Esophagus (tissue), 2 donors: ENCODE measurements around the gene CCN6. TPM values are rescaled to one million over a fixed set of nuclear protein-coding genes. Genes with fewer than 3 reads are reported as not detected.

Source experiments
- H3K27ac ChIP-seq, 2 donors: one replicate each; pipeline ENCODE4 v1.5.1; 2013; ENCODE audit warnings: low read depth in 2 of 2, mild to moderate bottlenecking in 2 of 2, inconsistent platforms in 1 of 2, low read length in 1 of 2, moderate library complexity in 1 of 2
- H3K27me3 ChIP-seq, 2 donors: one replicate each; pipeline ENCODE4 v1.6.1; 2013; ENCODE audit warnings: low read length in 2 of 2, control low read depth in 1 of 2, mild to moderate bottlenecking in 1 of 2; ENCODE audit not compliant: insufficient read depth in 2 of 2, control insufficient read depth in 1 of 2
- H3K36me3 ChIP-seq, 2 donors: one replicate each; pipeline ENCODE4 v1.6.1; 2013; ENCODE audit warnings: low read length in 1 of 2; ENCODE audit not compliant: control insufficient read depth in 2 of 2, insufficient read depth in 2 of 2
- H3K4me1 ChIP-seq, 2 donors: one replicate each; pipeline ENCODE4 v1.6.1; 2013; ENCODE audit warnings: low read length in 1 of 2; ENCODE audit not compliant: control insufficient read depth in 2 of 2, insufficient read depth in 2 of 2
- H3K4me3 ChIP-seq, 2 donors: one replicate each; pipeline ENCODE4 v1.5.1; 2013; ENCODE audit warnings: low read length in 2 of 2, mild to moderate bottlenecking in 2 of 2, low read depth in 1 of 2, moderate library complexity in 1 of 2
- H3K9me3 ChIP-seq, 2 donors: one replicate each; pipeline ENCODE4 v1.6.1; 2013; ENCODE audit warnings: mild to moderate bottlenecking in 2 of 2, low read depth in 1 of 2, low read length in 1 of 2, moderate library complexity in 1 of 2; ENCODE audit not compliant: control insufficient read depth in 2 of 2, insufficient read depth in 1 of 2
- WGBS, 2 donors: extraction: QIAGEN DNeasy Blood & Tissue Kit; methylation state at CpG; one replicate each; pipeline ENCODE4 v1.1.7; 2013; 5-methylcytosine and 5-hydroxymethylcytosine counted together
- polyA plus RNA-seq, 2 donors: library from polyadenylated mRNA; stranded (reverse); fragments of 200-250 nt; gene quantifications; one replicate each; pipeline ENCODE4 v1.2.3, GENCODE V29; 2013
- donor health status: healthy with polysubstance abuse.
- donor health status: Bipolar disorder and iron deficiency.

Gene CCN6
- polyA plus RNA-seq, 2 donors, result 0.02 TPM; not detected in 1

- 81 to 87% methylated on average over 3 of the region's 3 CpGs for WGBS, 2 donors
- H3K36me3 ChIP-seq, result no peaks in the 10 kb centered on the region
- no peaks in the 10 kb centered on the region for H3K27me3 ChIP-seq
- H3K27ac ChIP-seq, result no peak overlapping the region
- H3K9me3 ChIP-seq, result peaks cover 0 to 2% of the 10 kb centered on the region in 2 donors
- no peak overlapping the region for H3K4me3 ChIP-seq
- H3K4me1 ChIP-seq, result no peaks in the 10 kb centered on the region
These were observed 9.1 kb downstream of the CCN6 start for GRCh38 chr6:112062966-112063365.

DNA sequence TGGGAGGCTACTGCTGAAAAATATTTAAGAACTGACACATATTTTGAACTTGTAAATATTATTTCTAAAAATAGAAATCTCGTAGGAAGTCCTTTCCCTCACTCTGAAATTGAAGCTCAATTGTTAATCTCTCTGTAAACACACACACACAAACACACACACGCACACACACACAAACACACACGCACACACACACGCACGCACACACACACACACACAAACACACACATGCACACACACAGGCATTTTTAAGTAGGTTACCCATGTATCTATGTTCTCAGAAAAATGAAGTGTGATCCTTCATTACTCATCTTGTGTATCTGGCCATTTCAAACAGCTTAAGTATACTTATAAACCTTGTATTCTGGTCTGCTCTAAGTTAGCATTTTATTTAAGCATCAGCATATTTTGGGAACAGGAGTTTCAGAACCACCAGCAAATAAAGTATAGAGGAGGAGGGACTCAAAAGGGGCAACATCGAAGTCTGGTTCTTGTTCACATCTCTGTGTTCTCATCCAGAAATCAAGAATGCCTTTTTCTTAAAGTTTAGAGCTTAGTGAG, 11.6 kb downstream of the CCN6 start:
- Histone ChIP-seq H3K9me3 (peaks cover 0 to 2% of the 10 kb centered on the region in 2 donors), H3K27me3 (no peaks in the 10 kb centered on the region), H3K27ac (no peak overlapping the region), H3K4me1 (no peaks in the 10 kb centered on the region), H3K4me3 (no peak overlapping the region), H3K36me3 (no peaks in the 10 kb centered on the region)
- 45 to 46% methylated on average over 6 of the region's 6 CpGs for WGBS, 2 donors

- Histone ChIP-seq H3K4me1 (no peaks in the 10 kb centered on the region), H3K27me3 (no peaks in the 10 kb centered on the region), H3K4me3 (no peak overlapping the region), H3K9me3 (no peaks in the 10 kb centered on the region), H3K36me3 (no peaks in the 10 kb centered on the region), H3K27ac (no peak overlapping the region)
- 56 to 60% methylated on average over 3 of the region's 3 CpGs for WGBS, 2 donors
These were observed 12.7 kb downstream of the CCN6 start for GRCh38 chr6:112066606-112067005.

- Histone ChIP-seq H3K9me3 (no peaks in the 10 kb centered on the region), H3K4me1 (no peaks in the 10 kb centered on the region), H3K36me3 (no peaks in the 10 kb centered on the region), H3K4me3 (no peak overlapping the region), H3K27me3 (no peaks in the 10 kb centered on the region), H3K27ac (no peak overlapping the region)
- 93 to 94% methylated on average over 4 of the region's 4 CpGs for whole genome bisulfite sequencing, 2 donors
These were observed 27.7 kb downstream of the CCN6 start for GRCh38 chr6:112081569-112081968.

DNA sequence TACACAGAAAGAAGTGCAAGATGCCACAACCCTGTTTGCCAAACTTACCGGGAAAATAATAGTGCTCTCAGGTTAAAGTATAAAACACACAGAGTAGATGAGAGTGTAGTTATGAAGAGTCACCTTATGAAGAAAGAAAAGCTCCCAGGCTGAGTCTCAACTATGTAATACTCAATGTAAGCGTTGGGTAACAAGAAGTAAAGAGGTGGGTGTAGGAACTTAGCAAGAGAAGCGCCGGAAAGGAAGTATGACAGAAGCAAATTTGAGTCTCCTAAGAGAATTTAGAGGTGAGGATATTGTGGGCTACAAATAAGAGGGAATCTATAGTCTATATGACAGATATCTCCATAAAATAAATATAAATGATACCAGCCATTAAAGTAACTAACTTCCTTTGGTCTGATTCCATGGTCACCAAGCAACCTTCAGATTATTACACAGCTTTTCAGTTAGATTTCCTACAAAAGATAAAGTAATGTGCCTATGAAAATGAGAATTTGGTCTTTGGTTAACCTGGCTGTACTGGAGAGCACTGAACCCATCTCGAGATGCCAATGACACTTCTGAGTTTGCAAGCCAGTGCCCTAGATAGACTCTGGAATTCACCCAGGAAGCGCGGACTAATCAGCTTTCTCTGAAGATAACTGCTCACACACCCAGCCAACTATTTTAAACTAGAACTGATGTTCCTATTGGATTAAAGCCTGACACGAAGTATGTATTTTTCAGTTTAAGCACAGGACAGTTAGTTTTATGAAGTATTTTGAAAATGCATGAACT, 31.6 kb downstream of the CCN6 start:
- no peaks in the 10 kb centered on the region for H3K4me1 ChIP-seq
- 84 to 91% methylated on average over 8 of the region's 8 CpGs for WGBS, 2 donors
- no peaks in the 10 kb centered on the region for H3K9me3 ChIP-seq
- H3K27me3 ChIP-seq, result no peaks in the 10 kb centered on the region
- H3K27ac ChIP-seq, result no peak overlapping the region
- no peaks in the 10 kb centered on the region for H3K36me3 ChIP-seq
- H3K4me3 ChIP-seq, result no peak overlapping the region

- Histone ChIP-seq H3K4me1 (no peaks in the 10 kb centered on the region), H3K27ac (peak overlapping the region; percentile 84 to 86), H3K27me3 (no peaks in the 10 kb centered on the region), H3K4me3 (peak overlapping the region; percentile 90 to 95), H3K9me3 (no peaks in the 10 kb centered on the region), H3K36me3 (no peaks in the 10 kb centered on the region)
- 0 to 1% methylated on average over 8 of the region's 8 CpGs for WGBS, 2 donors
These were observed 32.8 kb downstream of the CCN6 start for GRCh38 chr6:112086744-112087135.

DNA sequence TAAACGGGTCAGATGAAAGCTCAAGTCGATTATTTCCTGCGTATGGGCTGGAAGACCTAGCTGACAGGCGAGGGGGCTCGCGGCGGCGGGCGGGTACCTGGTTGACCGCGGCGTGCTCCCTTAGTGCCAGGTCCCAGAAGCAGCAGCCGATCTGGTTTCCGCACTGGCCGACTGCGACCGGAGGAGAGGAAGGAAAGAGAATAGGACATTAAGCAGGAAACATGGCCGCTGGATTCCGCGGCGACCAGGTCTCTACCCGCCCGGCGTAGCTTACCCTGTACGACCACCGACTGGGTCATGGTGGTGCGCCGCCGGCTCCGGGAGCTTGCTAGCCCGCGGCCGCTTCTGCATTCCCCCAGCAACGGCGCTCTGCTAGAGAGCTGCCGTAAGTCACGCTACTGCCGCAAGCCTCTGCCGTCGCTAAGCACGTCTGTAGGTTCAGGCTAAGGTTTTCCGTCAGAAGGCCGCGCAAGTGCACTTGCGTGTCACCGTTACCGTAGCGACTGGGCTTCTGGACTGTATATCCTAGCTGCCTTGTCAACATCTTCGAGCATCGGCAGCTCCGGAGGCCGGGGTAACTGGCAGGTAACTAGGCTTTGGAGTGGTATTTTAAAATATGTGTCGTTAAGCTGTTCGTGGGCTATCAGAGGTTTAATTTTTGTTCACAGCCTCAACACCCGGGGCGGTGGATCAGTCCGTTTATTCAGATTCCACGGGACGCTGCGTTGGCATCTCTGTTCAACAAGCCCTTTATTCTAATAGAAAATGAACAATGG, 33.4 kb downstream of the CCN6 start, which contains the start of the genes FAM229B and TUBE1:
Gene FAM229B, plus strand, starts transcription at position 456 of the 776 bp plus-strand sequence. CDS start 11,693 bp downstream, outside the sequence.
Gene TUBE1, minus strand, starts transcription at position 347 of the 776 bp plus-strand sequence. Its CDS starts 48 bp downstream, at position 299.
- Histone ChIP-seq H3K36me3 (no peaks in the 10 kb centered on the region), H3K4me1 (no peaks in the 10 kb centered on the region), H3K4me3 (peak within 1 kb of the TSS; percentile 90 to 95), H3K27ac (peak within 1 kb of the TSS; percentile 84 to 86), H3K27me3 (no peaks in the 10 kb centered on the region), H3K9me3 (no peaks in the 10 kb centered on the region)
- 0 to 1% methylated on average over 60 of the region's 60 CpGs for WGBS, 2 donors

- peak overlapping the region; percentile 90 to 95 for H3K4me3 ChIP-seq
- peak overlapping the region; percentile 84 to 86 for H3K27ac ChIP-seq
- WGBS, 2 donors, result 20 to 23% methylated on average over 7 of the region's 7 CpGs
- H3K36me3 ChIP-seq, result no peaks in the 10 kb centered on the region
- no peaks in the 10 kb centered on the region for H3K27me3 ChIP-seq
- no peaks in the 10 kb centered on the region for H3K9me3 ChIP-seq
- H3K4me1 ChIP-seq, result no peaks in the 10 kb centered on the region
These were observed 34.0 kb downstream of the CCN6 start for GRCh38 chr6:112087916-112088315.

DNA sequence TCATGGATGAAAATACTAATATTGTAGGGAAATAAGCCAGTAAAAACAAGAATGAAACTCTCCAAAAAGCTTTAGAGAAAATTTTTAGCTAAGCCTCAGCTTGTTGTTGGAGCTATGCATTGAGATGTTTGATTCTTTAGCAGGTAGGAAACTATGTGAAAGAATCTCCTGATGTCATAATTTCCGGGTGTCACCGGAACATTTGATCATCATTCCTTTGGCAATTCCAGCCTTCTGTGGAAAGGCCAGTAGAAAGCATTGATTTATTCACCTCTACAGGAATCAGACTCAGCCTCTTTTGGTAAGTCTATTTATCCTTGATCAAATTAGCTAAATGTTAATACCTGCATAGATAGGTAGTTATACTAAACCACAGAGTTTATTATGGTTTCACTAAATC, 43.0 kb downstream of the CCN6 start:
- no peaks in the 10 kb centered on the region for H3K36me3 ChIP-seq
- no peaks in the 10 kb centered on the region for H3K9me3 ChIP-seq
- 89 to 92% methylated on average over 2 of the region's 2 CpGs for WGBS, 2 donors
- H3K27me3 ChIP-seq, result no peaks in the 10 kb centered on the region
- H3K4me1 ChIP-seq, result no peaks in the 10 kb centered on the region
- no peak overlapping the region for H3K27ac ChIP-seq
- H3K4me3 ChIP-seq, result no peak overlapping the region
